HepG2 (cell line): ENCODE measurements around the gene DOCK1.

Source experiments
- CHD2 ChIP-seq: IDR thresholded peaks from 2 replicates; pipeline ENCODE4 v1.6.1; 2011; ENCODE audit warnings: low read depth, low read length, improper control_type of control experiment
- ELF1 ChIP-seq: sonication (generic); formaldehyde crosslinking; IDR thresholded peaks from 2 replicates; pipeline ENCODE4 v1.4.0; 2020; ENCODE audit warnings: missing genetic modification reagents
- MED8 ChIP-seq: sonication (generic); formaldehyde crosslinking; IDR thresholded peaks from 2 replicates; pipeline ENCODE4 v1.8.1; 2023; ENCODE audit warnings: mild to moderate bottlenecking, missing genetic modification reagents; ENCODE audit not compliant: insufficient replicate concordance
- NFYB ChIP-seq: sonication (generic); formaldehyde crosslinking; IDR thresholded peaks from 2 replicates; pipeline ENCODE4 v1.4.0; 2020; ENCODE audit warnings: missing genetic modification reagents
- TCF12 ChIP-seq, 2 experiments: fragments of 450-650 bp in 1 of 2; sonication (generic) in 1 of 2; formaldehyde crosslinking in 1 of 2; IDR thresholded peaks; 2 replicates each; pipeline versions ENCODE4 v1.6.1 to v1.8.0; 2017 to 2022; ENCODE audit warnings: antibody characterized with exemption in 1 of 2, mild to moderate bottlenecking in 1 of 2, missing genetic modification reagents in 1 of 2, moderate library complexity in 1 of 2
- ZSCAN12 ChIP-seq: sonication (generic); formaldehyde crosslinking; IDR thresholded peaks from 2 replicates; pipeline ENCODE4 v1.9.0; 2021; ENCODE audit warnings: mild to moderate bottlenecking, missing genetic modification reagents
- TF ChIP-seq, protein P1 (sequence below): sonication (generic); formaldehyde crosslinking; IDR thresholded peaks from 2 replicates; pipeline ENCODE4 v1.5.0; 2020; ENCODE audit warnings: mild to moderate bottlenecking, missing genetic modification reagents, moderate library complexity
- TF ChIP-seq, protein P2 (sequence below): sonication (generic); IDR thresholded peaks from 2 replicates; pipeline ENCODE4 v1.6.1; 2016; ENCODE audit warnings: low read depth, borderline replicate concordance

DNA sequence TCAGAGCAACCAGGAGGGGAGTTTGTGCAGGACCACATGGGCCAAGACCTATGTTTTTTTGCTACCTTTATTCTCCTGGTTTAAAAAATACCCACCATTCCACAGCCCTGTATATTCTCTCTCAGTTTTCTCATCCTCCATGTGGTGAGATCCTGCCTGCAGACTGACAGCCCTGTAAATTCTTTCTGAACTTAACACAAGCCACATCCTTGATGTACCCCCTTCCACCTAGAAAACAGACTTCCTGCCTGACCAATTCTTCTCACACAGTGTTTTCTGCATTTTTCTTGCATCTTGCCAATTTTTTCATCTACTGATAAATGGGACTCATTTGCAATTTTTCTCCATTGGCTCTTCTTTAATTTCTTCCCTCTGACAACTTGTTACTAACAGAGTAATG lies 212.8 kb downstream of the DOCK1 start:
- TF ChIP-seq ZSCAN12 (no peak), ELF1 (CRISPR knock-in tag) (no peak), CHD2 (no peak), NFYB (CRISPR knock-in tag) (no peak), TCF12 (IDR thresholded peaks at IDR 0.05) (no peak), TCF12 (CRISPR knock-in tag; IDR thresholded peaks at IDR 0.05) (no peak), MED8 (CRISPR knock-in tag) (no peak)
- TF ChIP-seq, protein P1, sequence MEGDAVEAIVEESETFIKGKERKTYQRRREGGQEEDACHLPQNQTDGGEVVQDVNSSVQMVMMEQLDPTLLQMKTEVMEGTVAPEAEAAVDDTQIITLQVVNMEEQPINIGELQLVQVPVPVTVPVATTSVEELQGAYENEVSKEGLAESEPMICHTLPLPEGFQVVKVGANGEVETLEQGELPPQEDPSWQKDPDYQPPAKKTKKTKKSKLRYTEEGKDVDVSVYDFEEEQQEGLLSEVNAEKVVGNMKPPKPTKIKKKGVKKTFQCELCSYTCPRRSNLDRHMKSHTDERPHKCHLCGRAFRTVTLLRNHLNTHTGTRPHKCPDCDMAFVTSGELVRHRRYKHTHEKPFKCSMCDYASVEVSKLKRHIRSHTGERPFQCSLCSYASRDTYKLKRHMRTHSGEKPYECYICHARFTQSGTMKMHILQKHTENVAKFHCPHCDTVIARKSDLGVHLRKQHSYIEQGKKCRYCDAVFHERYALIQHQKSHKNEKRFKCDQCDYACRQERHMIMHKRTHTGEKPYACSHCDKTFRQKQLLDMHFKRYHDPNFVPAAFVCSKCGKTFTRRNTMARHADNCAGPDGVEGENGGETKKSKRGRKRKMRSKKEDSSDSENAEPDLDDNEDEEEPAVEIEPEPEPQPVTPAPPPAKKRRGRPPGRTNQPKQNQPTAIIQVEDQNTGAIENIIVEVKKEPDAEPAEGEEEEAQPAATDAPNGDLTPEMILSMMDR = no peak
- TF ChIP-seq, protein P2, sequence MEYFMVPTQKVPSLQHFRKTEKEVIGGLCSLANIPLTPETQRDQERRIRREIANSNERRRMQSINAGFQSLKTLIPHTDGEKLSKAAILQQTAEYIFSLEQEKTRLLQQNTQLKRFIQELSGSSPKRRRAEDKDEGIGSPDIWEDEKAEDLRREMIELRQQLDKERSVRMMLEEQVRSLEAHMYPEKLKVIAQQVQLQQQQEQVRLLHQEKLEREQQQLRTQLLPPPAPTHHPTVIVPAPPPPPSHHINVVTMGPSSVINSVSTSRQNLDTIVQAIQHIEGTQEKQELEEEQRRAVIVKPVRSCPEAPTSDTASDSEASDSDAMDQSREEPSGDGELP = no peak
